Tibial nerve (tissue), 4 donors: Measurements from ENCODE around the gene MLLT6. TPM values are rescaled to one million over a fixed set of nuclear protein-coding genes. Genes with fewer than 3 reads are reported as not detected.

Source experiments
- DNase-seq, 2 donors: peaks; one replicate each; pipeline ENCODE4 v3.0.0-alpha.2; 2019; ENCODE audit warnings: low spot score in 2 of 2
- H3K27ac ChIP-seq, 4 donors: fragments of 200-600 bp; sonication (generic) in 3 of 4; one replicate each; pipeline ENCODE4 v1.5.1; 2017 to 2019; ENCODE audit warnings: mild to moderate bottlenecking in 1 of 4
- H3K27me3 ChIP-seq, 2 donors: fragments of 200-600 bp; sonication (generic) in 1 of 2; one replicate each; pipeline versions ENCODE4 v1.5.1 to v1.6.0; 2017 to 2019
- H3K36me3 ChIP-seq, 3 donors: fragments of 200-600 bp; sonication (generic); one replicate each; pipeline ENCODE4 v1.5.1; 2018 to 2019
- H3K4me1 ChIP-seq, 4 donors: fragments of 200-600 bp; sonication (generic) in 3 of 4; one replicate each; pipeline ENCODE4 v1.5.1; 2017 to 2019
- H3K4me3 ChIP-seq, 4 donors: fragments of 200-600 bp; sonication (generic) in 3 of 4; one replicate each; pipeline ENCODE4 v1.5.1; 2017 to 2019; ENCODE audit warnings: mild to moderate bottlenecking in 1 of 4, moderate library complexity in 1 of 4
- H3K9me3 ChIP-seq, 4 donors: fragments of 200-600 bp; sonication (generic) in 3 of 4; one replicate each; pipeline ENCODE4 v1.5.1; 2017 to 2019
- EP300 ChIP-seq, 2 donors: sonication (generic); formaldehyde crosslinking; IDR thresholded peaks; one replicate each; pipeline ENCODE4 v1.6.1; 2017; ENCODE audit warnings: antibody characterized with exemption in 2 of 2, mild to moderate bottlenecking in 1 of 2
- POLR2A ChIP-seq, 2 donors: fragments of 450-650 bp; IDR thresholded peaks; one replicate each; pipeline ENCODE4 v1.6.1; 2017; ENCODE audit warnings: antibody characterized with exemption in 2 of 2, mild to moderate bottlenecking in 2 of 2, moderate library complexity in 2 of 2
- WGBS, 2 donors: methylation state at CpG; one replicate each; pipeline ENCODE4 v1.1.5; 2018; 5-methylcytosine and 5-hydroxymethylcytosine counted together
- total RNA-seq, 4 donors: library from RNA; depleted of rRNA; stranded (reverse); fragments of >200 nt; gene quantifications; one replicate each; pipeline ENCODE4 v1.1.0, GENCODE V29; 2016
- TF ChIP-seq, protein P1 (sequence below), 5 experiments: fragments of 200-600 bp in 3 of 5; fragments of 450-650 bp in 2 of 5; sonication (generic) in 3 of 5; IDR thresholded peaks; one replicate each; pipeline ENCODE4 v1.5.1; 2016 to 2019; ENCODE audit warnings: antibody characterized with exemption in 5 of 5, mild to moderate bottlenecking in 3 of 5, moderate library complexity in 2 of 5

MLLT6 gene
- total RNA-seq, 4 donors from 2014 or later: 83.9 to 185 (median 116) TPM

DNA sequence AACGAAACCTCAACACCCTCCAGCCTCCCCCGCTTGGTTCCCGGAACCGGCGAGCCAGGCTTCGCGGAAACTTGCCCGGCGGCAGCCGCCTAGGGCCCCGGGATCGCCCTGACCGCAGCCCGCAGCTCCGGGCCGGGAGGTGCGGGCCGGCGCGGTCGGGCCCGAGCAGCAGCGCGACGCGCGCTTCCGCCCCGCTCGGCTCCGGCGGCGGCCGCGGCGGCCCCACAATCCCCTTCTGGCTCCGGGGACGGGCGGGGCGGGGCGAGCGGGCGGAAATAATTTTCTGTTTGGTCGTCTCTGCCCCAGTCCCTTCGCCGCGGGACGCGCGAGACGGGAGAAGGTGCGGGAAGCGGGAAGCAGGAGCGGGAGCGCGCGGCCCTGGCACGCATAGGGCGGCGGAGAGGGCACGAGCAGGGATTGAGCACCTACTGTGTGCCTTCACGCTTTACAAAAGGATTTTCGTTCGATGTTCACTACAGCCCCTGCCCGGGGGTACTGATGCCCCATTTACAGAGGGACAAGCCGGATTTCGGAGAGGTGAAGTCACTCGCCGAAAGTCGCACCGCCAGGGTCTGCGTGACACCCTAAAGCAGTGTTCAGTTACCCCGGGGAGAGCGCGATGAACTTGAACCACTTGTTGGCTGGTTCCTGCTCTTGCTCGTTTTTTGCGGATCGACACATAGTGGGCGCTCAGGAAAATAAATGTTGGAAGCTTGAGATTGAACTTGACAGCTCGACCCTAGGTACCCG lies 2.7 kb upstream of the MLLT6 start:
- peak; percentile 78 to 81 for DNase-seq
- Histone ChIP-seq H3K36me3 (peaks cover 0 to 1% (median 0%) of the 10 kb centered on the region in 3 donors), H3K4me3 (peak overlapping the region; percentile 66 to 92 (median 81)), H3K27me3 (no peaks in the 10 kb centered on the region), H3K4me1 (peaks cover 0 to 58% (median 20%) of the 10 kb centered on the region in 4 donors), H3K9me3 (no peaks in the 10 kb centered on the region), H3K27ac (peak overlapping the region; percentile 73 to 98 (median 97))
- 1% methylated on average over 47 to 59 of the region's 81 CpGs for WGBS, 2 donors
- TF ChIP-seq EP300 (IDR thresholded peaks at IDR 0.05) (peak in 1 of 2 donors; percentile 93), POLR2A (IDR thresholded peaks at IDR 0.05) (peak; percentile 54 to 76)
- TF ChIP-seq, protein P1, sequence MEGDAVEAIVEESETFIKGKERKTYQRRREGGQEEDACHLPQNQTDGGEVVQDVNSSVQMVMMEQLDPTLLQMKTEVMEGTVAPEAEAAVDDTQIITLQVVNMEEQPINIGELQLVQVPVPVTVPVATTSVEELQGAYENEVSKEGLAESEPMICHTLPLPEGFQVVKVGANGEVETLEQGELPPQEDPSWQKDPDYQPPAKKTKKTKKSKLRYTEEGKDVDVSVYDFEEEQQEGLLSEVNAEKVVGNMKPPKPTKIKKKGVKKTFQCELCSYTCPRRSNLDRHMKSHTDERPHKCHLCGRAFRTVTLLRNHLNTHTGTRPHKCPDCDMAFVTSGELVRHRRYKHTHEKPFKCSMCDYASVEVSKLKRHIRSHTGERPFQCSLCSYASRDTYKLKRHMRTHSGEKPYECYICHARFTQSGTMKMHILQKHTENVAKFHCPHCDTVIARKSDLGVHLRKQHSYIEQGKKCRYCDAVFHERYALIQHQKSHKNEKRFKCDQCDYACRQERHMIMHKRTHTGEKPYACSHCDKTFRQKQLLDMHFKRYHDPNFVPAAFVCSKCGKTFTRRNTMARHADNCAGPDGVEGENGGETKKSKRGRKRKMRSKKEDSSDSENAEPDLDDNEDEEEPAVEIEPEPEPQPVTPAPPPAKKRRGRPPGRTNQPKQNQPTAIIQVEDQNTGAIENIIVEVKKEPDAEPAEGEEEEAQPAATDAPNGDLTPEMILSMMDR (IDR thresholded peaks at IDR 0.05): peak in 1 of 5 experiments; percentile 33

DNA sequence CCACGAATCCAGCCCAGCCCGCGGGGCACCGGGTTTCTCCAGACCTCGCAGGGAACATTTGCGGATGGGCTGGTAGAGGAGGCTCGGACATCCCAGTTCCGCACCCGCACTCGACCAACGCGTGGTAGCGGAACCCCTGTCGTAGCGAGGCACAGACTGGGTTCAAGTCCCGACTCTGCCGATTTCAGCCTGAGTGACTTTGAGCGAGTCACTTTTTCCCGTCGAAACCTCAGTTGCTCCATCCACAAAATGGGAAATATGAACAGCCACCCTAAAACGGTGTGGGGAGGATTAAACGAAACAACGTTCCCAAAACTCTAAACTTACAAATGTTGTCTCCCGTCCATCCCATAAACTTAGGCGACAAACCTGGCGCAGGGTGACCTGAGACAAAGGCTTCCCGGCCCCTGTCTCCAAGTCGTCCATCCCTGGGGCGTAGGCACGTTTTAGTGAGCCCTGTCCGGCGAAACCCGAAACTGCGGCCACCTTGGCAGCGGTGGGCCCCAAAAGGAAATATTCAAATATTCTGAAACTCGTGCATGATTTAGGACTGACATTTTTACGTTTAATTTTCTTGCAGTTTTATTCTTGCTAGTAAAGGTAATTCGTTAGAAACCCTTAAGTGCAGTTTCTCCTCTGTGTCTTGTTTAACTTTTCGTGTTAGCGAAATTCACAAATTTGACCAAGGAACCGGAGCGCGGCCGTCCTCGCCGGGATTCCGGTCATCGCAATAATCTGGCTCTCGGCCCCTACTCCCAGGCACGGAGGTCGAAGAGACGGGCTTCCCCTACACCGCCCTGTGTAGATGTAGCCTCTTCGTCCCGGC lies 1.9 kb upstream of the MLLT6 start:
- TF ChIP-seq, protein P1 (IDR thresholded peaks at IDR 0.05): no peak
- TF ChIP-seq EP300 (IDR thresholded peaks at IDR 0.05) (no peak), POLR2A (IDR thresholded peaks at IDR 0.05) (no peak)
- WGBS, 2 donors: 4 to 5% methylated on average over 46 to 54 of the region's 55 CpGs
- Histone ChIP-seq H3K4me1 (peaks cover 0 to 62% (median 21%) of the 10 kb centered on the region in 4 donors), H3K27ac (peak overlapping the region; percentile 71 to 98 (median 97)), H3K9me3 (no peaks in the 10 kb centered on the region), H3K36me3 (peaks cover 0 to 9% (median 0%) of the 10 kb centered on the region in 3 donors), H3K4me3 (peak overlapping the region; percentile 66 to 92 (median 81)), H3K27me3 (no peaks in the 10 kb centered on the region)
- DNase-seq: no peak

DNA sequence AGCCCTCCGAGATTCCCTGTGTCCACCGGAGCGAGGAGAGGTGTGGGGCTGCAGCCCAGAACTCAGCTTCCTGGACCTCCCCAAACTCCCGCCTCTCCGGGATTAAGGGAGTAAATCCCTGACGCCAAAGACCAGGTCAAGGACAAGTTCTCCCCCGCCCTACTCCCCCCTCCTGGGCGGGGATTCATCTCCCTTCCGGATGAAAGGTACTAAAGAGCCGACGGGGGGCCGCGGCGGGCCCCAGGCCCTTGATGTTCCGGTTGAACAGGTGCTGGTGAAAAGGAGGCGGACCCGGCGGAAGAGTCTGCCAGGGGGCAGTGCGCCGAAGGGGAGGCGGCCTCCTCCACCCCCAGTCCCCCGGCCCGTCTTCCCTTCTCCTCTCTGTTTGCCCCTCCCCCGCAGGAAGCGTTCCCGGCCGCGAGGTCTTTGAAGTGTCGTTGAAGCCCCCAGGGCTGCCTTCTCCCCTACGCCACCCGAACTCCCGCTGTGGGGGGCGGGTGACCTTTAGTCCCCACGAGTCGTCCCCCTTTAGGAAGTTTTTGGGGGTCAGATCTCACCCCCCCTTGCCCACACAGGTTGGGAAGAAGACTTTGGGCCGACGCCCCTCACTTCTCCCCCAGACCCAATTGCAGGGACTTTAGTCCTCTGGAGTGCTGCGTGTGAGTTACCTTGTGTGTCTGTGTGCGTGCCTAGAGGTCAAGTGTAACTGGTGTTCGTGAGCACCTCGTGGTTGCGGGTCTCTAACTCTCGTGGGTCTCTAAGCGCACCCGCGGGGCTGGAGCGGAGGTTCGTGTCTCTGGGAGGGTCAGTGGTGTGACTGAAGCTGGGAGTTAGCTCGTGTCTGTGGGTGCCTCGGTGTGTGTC lies 1.1 kb upstream of the MLLT6 start:
- WGBS, 2 donors: 0 to 1% methylated on average over 34 to 48 of the region's 50 CpGs

DNA sequence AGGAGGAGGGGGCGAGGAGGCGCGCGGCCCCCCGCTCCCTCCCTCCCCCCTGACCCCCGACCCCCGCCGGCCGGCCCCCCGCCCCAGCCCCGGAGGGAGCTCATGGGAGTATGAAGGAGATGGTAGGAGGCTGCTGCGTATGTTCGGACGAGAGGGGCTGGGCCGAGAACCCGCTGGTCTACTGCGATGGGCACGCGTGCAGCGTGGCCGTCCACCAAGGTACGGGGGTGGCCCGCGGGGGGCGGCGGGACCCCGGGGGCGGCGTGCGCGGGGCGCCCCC lies 390 bp downstream of the MLLT6 start:
- TF ChIP-seq, protein P1 (IDR thresholded peaks at IDR 0.05): no peak
- no peak for TF ChIP-seq POLR2A (IDR thresholded peaks at IDR 0.05)
- TF ChIP-seq EP300 (IDR thresholded peaks at IDR 0.05): no peak
- H3K36me3 ChIP-seq: peaks cover 0 to 29% (median 0%) of the 10 kb centered on the region in 3 donors
- no peaks in the 10 kb centered on the region for H3K27me3 ChIP-seq
- H3K27ac ChIP-seq: peak overlapping the region; percentile 92 to 98 (median 96)
- DNase-seq: no peak
- H3K4me1 ChIP-seq: peaks cover 0 to 46% (median 21%) of the 10 kb centered on the region in 4 donors
- 0% methylated on average over 10 to 15 of the region's 32 CpGs for WGBS, 2 donors
- no peaks in the 10 kb centered on the region for H3K9me3 ChIP-seq
- peak overlapping the region; percentile 66 to 87 (median 80) for H3K4me3 ChIP-seq

More for the DNA sequence above, 1.1 kb upstream of the MLLT6 start:
- no peaks in the 10 kb centered on the region for H3K9me3 ChIP-seq
- H3K27me3 ChIP-seq: no peaks in the 10 kb centered on the region
- peak; percentile 57 to 70 for DNase-seq
- H3K36me3 ChIP-seq: peaks cover 0 to 14% (median 0%) of the 10 kb centered on the region in 3 donors
- peak overlapping the region; percentile 66 to 92 (median 81) for H3K4me3 ChIP-seq
- H3K4me1 ChIP-seq: peaks cover 0 to 60% (median 21%) of the 10 kb centered on the region in 4 donors
- H3K27ac ChIP-seq: peak overlapping the region; percentile 89 to 98 (median 97)
- TF ChIP-seq, protein P1 (IDR thresholded peaks at IDR 0.05): no peak
- TF ChIP-seq EP300 (IDR thresholded peaks at IDR 0.05) (peak in 1 of 2 donors; percentile 30), POLR2A (IDR thresholded peaks at IDR 0.05) (peak in 1 of 2 donors; percentile 26)
